Skin epidermis (tissue), 12 donors: ENCODE data around the gene MYDGF.
"Not testable (repeated sequence)": the region's sequence is repeated elsewhere in the genome, so short reads cannot be mapped to it uniquely, and the experiment has no call there.

Experiments
- H3K27ac ChIP-seq, 21 experiments: fragments of 200-600 bp; sonication (generic) in 11 of 21; one replicate each; pipeline ENCODE4 v1.5.0; 2020; ENCODE audit warnings: mild to moderate bottlenecking in 3 of 21, inconsistent platforms in 2 of 21, moderate library complexity in 2 of 21
- H3K4me3 ChIP-seq, 7 experiments: fragments of 200-600 bp; sonication (generic) in 2 of 7; one replicate each; pipeline ENCODE4 v1.5.0; 2020; ENCODE audit warnings: inconsistent platforms in 2 of 7, mild to moderate bottlenecking in 2 of 7, moderate library complexity in 1 of 7

The MYDGF gene

DNA sequence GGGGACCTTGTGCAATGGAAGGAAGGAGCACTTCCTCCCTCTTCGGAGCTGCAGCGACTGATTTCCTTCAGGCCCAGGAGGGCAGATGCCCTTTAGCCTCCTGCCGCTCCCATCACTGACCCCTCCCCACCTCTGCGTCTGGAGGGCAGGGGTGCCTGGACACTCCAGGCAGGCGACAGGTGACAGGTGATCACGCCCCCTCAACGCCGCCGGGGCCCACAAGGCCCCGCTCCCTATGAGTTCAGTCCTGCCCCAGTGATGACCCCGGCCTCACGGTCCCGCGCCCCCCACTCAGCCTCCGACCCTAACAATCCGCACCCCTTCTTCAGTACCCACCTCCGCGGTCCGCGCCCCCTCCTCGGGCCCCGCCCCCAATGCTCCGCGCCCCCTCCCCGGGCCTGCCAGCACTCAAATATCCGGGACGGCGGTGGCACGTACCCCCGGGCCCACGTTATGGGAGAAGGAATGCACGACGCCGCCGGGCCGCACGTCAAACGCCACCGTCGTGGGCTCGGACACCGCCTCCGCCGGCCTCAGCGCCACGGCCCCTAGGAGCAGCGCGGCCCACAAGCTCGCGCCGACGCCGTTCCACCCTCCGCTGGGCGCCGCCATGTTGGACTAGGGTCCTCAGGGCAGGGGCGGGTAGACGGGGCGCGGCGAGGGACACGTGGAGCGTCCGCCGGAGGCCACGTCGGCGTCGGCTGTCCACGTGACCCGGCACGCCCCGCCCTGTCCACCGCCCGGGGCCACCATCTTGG is at the start of gene MYDGF:
MYDGF (minus strand) TSS at position 620 of the 758 bp plus-strand sequence; CDS start at position 612, 8 bp downstream.
- H3K4me3 ChIP-seq: peak within 1 kb of the TSS; percentile 71 to 99 (median 91)
- H3K27ac ChIP-seq: peak within 1 kb of the TSS; percentile 32 to 95 (median 86)

DNA sequence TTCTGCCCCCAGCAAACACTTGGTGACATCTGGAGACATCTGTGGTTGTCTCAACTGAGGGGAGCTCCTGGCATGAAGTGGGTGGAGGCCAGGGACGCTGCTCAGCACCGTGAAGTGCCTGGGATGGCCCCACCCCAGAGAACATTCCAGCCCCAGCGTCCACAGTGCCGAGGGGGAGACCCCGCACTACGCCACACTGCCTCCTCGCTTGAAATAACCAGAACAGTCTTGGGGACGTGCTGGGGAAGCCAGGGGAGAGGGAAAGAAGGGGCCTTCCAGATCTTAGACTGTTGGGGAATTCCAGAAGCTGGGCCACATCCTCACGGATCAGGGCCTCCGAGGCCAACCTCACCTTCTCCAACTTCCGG is 49.3 kb upstream of the MYDGF start:
- Histone ChIP-seq H3K4me3 (no peak overlapping the region), H3K27ac (no peak overlapping the region)

DNA sequence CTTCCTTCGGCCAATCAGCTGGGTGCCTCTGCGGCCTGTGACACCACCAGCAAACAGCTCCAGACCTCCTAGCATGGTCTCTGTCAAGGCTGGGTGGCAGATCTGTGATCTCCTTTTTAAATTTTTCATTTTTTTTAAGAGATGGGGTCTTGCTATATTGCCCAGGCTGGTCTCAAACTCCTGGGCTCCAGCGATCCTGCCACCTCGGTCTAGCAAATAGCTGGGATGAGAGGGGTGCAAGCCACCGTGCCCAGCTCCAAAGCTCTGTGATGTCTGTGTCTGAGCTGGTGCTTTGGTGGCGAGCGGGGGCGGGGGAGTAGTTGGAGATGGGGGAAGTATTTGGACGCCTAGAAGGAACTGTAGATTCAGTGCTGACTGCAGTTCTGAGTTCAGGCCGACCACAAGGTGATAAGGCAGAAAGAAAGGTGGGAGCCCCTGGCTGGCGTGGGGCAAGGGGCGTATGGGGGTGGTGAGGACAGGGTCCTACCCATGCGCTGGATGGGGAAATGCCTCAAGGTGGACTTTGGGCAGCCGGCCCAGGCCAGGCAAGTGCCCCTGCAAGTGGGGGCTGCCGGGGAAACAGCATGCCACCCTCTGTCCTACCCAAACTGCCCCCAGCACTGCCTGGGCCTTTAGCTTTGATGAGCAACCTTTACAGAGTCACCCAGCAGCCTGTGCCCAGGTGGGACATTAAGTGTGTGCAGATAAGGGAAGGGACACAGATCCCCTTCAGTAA is 48.0 kb upstream of the MYDGF start:
- Histone ChIP-seq H3K27ac (peak overlapping the region in 2 of 21 experiments; percentile 7 to 26), H3K4me3 (no peak overlapping the region)

DNA sequence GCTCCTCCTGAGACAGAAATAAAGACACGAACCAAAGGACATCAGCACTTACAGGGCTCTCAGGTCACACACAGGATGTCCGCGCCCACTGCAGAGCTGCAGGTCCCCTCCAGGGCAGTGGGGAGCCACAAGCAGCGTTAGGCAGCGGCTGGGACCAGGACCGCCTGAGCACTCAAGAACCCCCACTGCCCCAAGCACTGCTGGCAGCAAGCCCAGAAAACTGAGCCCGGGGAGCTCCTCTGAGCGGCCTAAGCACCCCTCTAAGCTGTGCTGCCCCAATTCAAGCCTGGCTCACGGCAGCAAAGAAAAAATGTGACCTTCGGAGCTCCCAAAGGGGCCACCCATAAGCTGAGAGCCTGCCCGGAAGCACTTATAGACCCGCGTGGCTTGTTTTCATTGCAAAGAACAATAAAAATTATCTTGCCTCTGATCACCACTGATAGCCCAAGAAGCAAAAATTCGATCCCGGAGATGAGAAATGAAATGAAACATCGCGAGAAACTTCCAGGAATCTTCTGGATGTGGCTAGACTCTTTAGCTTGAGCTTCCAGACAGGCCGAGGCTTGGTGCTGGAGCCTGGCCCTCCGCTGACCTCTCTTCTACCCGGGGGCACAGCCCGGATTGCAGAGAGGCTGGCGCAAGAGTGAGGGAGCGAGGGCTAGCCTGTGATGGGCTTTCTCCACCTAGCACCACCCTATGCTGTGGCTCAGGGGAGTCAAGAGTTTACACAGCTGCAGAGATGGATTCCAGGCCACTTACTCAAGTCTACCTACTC is 47.2 kb upstream of the MYDGF start:
- peak overlapping the region in 6 of 21 experiments; percentile 5 to 34 (median 18) for H3K27ac ChIP-seq

DNA sequence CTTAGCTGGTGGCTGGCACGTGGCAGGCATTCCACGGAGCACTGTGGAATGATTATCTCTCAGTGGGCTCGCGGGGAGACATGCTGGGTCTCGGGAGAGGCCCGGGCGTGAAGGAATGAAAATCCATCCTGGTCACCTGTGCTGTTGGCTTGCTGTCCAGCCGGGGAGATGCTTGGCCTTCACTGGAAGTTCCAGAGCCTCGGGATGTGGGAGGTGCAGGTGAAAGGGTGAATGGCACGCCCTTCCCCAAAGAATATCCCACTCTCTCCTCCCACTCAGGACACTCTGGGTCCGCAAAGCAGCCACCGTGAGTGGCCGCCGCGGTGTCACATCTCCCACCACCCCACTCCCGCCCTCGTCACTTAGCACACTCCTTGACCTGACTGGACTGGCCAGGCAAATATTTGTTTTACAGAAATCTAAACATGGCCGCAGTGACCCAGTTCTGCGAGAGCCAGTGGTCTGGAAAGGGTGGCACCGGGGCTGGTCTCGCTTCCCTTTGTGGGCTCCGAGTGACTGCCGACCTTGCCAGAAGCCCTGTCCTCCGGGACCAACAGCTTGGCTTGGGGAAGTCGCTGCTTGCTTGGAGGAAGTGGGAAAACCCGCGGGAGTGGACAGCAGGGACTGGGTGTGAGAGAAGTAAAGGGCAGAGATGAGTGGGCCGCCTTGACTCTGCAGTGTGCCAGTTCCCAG is 45.5 kb upstream of the MYDGF start:
- Histone ChIP-seq H3K27ac (peak overlapping the region in 10 of 21 experiments; percentile 0 to 61 (median 34)), H3K4me3 (no peak overlapping the region)

More for the DNA sequence above, 47.2 kb upstream of the MYDGF start:
- H3K4me3 ChIP-seq: no peak overlapping the region

DNA sequence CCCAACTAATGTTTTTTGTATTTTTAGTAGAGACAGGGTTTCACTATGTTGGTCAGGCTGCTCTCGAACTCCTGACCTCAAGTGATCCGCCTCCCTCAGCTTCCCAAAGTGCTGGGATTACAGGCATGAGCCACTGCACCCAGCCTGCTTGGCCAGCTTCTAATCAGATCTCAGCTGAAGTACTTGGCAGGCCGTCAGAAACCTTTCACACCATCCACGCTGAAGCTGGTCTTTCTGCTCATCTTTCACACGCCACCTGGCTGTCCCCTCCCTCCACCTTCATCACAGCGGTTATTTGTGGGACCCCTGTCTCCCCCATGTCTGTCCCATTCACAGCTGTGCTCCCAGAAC is 45.0 kb upstream of the MYDGF start:
- H3K4me3 ChIP-seq: not testable (repeated sequence)
- H3K27ac ChIP-seq: peak overlapping the region in 10 of 21 experiments; percentile 0 to 90 (median 38)

DNA sequence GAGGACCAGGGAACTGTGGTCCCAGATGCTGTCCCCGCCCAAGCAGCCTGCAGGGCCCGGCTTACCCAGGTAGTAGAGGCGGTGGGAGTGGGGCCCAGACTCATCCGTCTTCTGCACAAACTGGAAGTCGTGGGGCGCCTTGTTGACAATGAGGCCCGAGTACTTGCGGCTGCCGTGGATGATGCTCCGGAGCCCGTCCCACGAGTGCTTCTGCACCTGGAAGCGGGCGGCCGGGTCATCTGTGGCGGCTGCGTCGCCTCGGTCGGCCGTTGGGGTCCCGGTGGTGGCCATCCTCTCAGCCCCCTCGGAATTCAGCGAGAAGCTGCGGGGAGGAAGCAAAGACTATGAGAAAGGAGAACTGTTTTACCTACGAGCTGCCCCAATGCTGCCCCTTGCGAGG is 43.9 kb upstream of the MYDGF start:
- H3K27ac ChIP-seq: peak overlapping the region in 19 of 21 experiments; percentile 37 to 90 (median 75)
- no peak overlapping the region for H3K4me3 ChIP-seq

DNA sequence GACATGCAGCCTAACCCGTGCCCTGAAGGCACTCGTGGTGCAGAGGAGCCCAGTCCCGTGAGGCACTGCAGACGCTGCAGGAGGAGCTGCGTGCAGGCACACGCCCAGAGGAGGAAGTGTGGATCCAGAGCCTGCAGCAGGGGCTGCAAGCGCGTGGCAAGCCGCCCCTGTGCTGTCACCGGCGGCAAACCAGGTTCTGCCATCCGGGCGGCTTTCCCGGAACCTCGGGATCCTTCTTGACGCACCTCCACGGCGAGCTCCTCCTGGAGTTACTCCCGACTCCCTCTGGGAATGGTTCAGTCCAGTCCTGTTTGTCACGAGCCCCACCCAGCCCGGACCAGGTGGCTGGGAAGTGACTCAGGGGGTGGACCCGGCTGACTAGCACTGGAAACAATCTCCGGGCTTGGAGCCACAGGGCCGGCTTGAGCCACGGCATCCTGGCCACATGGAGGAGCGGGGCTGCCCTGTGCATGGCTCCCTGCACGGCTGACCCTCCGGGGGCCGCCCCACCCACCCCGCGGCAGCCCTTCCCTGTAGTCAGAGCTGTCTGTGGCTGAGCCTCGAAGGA is 43.3 kb upstream of the MYDGF start:
- no peak overlapping the region for H3K4me3 ChIP-seq
- H3K27ac ChIP-seq: peak overlapping the region in 20 of 21 experiments; percentile 37 to 90 (median 75)

DNA sequence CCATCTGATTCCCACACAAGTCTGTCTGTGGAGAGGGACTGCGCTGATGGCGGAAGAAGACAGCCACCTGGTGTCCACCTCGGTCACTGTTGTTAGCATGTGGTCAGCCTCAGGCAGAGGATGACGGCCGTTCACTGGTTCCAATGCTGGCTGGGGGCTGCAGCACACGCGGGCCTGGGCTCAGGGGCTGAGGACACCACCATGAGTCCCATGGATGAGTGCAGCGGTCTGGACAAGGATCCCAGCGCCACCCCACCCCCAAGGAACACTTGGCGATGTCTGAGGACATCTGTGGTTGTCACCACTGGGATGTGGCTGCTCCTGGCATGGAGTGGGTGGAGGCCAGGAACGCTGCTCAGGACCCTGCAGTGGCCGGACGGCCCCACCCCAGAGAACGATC is 42.6 kb upstream of the MYDGF start:
- Histone ChIP-seq H3K27ac (peak overlapping the region in 20 of 21 experiments; percentile 10 to 90 (median 74)), H3K4me3 (no peak overlapping the region)

DNA sequence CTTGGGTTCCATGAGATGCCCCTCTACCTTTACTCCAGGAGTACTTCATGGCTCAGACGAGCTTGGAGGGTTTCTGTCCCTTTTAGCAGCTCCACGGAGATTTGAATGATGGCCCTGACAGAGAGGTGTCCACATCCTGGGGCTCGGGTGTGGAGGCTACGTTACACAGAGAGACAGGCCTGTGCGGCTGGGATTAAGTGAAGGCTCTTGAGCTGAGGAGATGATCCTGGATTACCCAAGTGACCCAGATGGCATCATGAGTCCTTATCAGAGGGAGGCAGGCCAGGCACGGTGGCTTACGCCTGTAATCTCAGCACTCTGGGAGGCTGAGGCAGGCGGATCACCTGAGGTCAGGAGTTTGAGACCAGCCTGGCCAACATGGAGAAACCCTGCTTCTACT is 41.1 kb upstream of the MYDGF start:
- H3K4me3 ChIP-seq: no peak overlapping the region
- peak overlapping the region in 4 of 21 experiments; percentile 8 to 26 (median 21) for H3K27ac ChIP-seq

DNA sequence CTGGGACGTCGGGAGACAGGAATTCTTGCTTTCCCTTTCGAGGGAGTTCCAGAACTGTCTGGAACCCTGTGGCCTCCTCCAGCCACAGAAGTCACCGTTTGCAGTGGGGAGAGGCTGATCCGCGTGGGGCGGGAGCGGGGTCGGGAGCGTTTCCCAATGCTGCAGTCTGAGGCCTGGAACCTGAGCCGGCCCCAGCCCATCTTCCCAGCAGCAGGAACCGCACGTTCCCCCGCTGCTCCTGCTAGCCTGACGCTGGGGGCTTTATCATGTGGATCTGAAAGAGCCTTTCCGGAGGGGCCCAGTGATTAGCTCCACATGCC is 40.1 kb upstream of the MYDGF start:
- Histone ChIP-seq H3K27ac (peak overlapping the region in 12 of 21 experiments; percentile 2 to 60 (median 20)), H3K4me3 (no peak overlapping the region)

DNA sequence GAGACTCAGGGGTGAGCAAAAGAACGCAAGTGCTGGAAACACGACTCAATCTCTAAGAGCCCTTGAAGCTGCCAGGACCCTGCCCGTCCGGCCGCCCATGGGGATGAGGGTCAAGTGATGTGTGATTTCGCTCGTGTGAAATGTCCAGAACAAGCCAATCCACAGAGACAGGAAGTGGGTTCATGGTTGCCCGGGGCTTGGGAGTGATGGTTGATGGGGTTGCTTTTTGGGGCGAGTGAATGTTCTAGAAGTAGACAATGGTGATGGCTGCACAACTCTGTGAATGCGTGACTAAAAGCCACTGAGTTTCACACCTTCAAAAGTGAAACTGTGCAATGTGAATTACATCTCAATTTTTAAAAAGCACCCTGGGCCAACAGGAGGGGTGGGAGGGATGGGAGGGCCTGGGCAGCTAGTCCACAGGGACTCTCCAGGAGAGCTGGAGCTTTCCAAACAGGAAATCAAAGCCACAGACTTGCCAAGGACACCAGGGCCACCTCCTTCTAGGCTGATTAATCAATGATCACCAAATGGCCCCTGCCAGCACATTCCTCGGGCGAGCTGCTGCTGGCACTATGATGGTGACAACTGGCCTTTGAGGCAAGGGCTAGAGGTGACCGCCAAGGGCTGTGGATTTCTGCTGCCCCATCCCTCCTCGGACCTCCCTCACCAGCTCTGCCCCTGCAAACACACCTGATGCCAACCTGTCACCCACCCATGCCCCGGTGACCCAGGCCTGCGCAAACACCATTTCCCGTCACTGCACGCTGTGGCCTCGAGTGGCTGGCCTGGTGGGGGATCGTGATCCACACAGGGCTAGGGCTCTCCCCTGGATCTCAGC is 39.5 kb upstream of the MYDGF start:
- H3K4me3 ChIP-seq: no peak overlapping the region
- peak overlapping the region in 13 of 21 experiments; percentile 2 to 60 (median 29) for H3K27ac ChIP-seq

DNA sequence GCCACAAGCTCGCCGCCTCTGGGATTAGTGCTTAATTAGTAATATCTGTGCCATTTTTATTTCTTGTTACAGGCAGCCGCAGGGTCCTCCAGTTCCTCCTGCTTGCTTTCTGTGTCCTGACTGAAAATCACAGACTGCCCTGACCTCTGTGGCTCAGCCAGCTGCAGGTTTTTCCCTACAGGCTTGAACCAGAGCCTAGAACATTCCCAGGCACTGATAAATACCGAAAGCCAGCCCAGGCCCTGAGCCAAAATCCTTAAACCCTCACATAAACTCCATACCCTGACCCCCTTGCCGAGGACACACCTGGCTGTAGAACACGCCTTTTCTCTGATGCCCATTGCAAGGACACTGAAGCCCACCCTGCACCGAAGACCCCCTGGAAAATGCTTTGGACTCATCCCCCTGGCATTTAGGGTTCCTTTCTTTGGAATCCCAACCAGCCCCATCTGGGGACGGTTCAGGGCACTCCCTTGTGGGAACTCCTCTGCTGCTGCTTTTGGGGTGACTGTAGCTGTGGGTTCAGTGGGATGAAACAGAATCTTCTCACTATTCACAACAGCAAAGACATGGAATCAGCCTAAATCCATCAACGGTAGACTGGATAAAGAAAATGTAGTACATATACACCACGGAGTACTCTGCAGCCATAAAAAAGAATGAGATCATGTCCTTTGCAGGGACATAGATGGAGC is 38.0 kb upstream of the MYDGF start:
- no peak overlapping the region for H3K4me3 ChIP-seq
- peak overlapping the region in 6 of 21 experiments; percentile 0 to 40 (median 26) for H3K27ac ChIP-seq

DNA sequence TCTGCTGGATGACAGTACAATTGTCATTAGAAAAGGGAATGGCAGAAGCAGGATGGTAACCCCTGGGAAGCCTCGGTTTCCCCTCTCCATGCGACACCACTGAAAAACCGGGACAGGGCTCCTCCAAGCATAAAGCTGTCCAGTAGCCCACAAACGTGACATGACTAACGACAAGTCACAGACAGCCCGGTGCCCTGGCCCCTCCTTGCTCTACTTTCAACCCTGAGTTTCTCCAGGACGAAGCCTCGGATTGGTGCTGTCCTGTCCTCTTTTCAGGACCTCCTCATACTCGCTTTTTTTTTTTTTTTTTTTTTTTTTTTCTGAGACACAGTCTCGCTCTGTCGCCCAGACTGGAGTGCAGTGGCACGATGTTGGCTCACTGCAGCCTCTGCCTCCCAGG is 37.2 kb upstream of the MYDGF start:
- peak overlapping the region in 3 of 21 experiments; percentile 0 to 38 (median 28) for H3K27ac ChIP-seq

DNA sequence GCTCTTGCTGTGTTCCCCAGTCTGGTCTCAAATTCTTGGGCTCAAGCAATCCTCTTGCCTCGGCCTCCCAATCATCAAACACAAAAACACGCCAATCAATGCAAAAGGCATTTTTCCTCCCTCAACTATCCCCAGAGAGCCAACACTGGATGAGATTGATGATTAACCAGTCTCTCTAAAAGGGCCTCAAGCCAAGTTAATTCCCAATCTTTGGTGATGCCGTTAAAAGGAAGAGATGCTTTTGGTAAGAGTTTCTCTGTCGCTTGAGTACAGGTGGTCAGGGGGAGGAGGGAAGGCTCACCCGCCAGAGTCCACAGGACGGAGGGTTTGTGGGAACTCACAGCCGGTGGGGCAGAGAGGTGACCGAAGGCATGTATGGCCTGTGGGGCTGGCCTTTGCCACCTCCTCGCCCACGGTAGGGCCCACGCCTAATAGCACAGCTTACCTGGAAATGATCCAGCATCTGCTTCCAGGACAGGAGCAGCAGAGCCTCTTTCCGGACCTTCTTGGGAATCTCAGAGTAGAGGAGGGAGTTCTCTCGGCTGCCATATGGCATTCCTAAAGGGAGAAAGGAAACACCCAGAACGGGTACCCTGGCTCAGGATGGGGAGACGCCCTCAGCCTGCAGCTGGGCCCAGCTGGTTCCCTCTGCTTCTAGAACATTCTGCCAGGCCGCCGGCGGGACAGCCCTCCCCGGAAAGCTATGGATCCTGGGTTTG is 35.4 kb upstream of the MYDGF start:
- Histone ChIP-seq H3K27ac (peak overlapping the region in 4 of 21 experiments; percentile 9 to 58 (median 36)), H3K4me3 (no peak overlapping the region)

More for the DNA sequence above, 37.2 kb upstream of the MYDGF start:
- H3K4me3 ChIP-seq: no peak overlapping the region

DNA sequence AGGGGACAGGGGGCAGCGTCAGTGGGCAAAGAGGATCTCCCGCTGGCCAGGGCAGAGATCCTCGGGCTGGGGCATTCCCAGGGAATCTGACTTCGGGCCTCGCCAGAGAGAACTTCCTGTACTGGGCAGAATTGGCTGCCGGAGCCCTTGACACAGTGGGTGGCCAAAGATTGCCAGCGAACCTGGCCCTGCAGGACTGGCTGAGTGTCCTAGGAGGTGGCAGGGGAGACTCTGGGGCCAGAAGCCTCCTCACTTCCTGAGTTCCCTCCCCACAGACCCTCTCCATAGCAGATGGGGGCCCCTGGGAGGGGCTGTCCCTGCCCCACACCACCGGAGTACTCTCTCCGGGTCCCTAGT is 34.2 kb upstream of the MYDGF start:
- Histone ChIP-seq H3K4me3 (no peak overlapping the region), H3K27ac (peak overlapping the region in 1 of 21 experiments; percentile 15)

DNA sequence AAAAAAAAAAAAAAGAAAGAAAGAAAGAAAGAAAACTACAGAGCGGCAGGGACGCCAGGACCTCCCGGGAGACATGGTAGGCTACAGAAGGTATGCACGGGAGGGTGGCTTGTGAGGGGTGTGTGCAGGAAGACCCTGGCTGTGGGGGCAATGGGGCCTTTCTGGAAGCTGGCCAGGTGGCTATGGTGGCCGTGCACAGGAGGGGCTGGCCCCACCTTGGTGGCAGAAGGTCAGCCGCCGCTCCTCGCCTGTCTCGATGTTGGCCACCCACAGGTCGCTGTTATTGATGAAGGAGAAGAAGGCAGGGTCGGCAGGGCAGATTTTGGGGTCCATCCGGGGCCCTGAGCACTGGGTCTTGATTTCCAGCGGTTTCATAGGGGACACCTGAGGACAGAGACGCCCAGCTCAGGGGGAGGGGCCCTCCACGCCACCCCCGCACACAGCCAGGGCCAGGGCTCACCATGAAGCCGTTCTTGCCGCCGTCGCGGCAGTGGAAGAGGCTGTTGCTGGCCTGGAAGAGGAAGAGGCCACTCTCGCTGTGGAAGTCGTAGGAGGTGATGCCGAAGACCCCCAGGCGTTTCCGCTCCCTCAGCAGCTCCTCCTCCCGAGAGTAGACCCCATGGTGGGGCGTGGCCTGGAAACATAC is 33.7 kb upstream of the MYDGF start:
- H3K27ac ChIP-seq: no peak overlapping the region

More for the DNA sequence above, 33.7 kb upstream of the MYDGF start:
- H3K4me3 ChIP-seq: no peak overlapping the region
